GM10847 (cell line): Measurements from ENCODE around the gene CNTROB.

Source experiments
- POLR2A ChIP-seq: IDR thresholded peaks from 2 replicates; pipeline ENCODE4 v1.6.1; 2011; ENCODE audit not compliant: insufficient read length; ENCODE audit errors: extremely low read depth

The CNTROB gene

GRCh38 chr17:7929158-7930023 is 2.6 kb upstream of the CNTROB start, which contains the start of gene KCNAB3:
TSS of gene KCNAB3 (minus strand) at chr17:7929856. CDS start at chr17:7929435, 421 bp downstream.
- no peak for TF ChIP-seq POLR2A

DNA sequence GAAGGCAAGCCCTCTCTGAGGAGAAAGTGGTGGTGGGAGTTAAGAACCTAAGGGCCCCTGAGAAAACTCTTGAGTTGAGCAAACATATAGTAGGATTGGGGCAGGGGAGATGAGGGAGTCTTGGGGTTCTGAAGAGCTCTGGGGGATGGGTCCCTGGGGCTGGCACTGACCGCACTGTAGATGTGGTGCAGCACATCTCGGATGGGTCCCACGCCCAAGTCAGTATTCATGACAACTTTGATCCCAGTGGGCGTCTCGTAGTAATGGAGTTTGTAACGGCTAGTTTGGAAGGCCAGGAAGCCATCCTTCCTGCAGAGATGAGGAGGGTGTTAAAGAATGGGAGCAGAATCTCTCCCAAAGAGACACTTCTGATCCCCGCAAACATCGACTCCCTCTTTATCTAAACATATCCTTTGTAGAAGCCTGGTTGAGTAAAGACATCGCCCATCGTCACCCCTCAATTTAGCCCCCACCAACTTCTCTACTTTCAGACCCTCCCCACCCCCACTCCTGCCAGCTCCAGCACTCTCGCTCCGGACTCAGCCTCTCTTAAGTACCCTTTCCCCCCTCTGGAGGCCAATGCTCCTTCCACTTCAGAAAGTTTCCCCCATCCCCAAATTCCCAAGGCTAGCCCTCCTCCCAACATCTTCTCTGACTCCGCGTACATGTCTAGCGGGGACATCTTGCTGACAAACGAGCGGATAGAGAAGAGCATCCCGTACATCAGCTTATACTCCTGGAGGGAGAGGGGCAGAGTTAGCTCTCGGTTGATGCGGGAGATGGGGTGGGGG is 970 bp upstream of the CNTROB start:
- TF ChIP-seq POLR2A = no peak

- no peak for TF ChIP-seq POLR2A
Observed at GRCh38 chr17:7932483-7932891, 481 bp downstream of the CNTROB start.

- no peak for TF ChIP-seq POLR2A
Observed at GRCh38 chr17:7932949-7933348, 943 bp downstream of the CNTROB start.

GRCh38 chr17:7935859-7936258 is 3.9 kb downstream of the CNTROB start:
- TF ChIP-seq POLR2A = no peak

GRCh38 chr17:7940034-7940433 is 8.0 kb downstream of the CNTROB start:
- no peak for TF ChIP-seq POLR2A

GRCh38 chr17:7940743-7941142 is 8.7 kb downstream of the CNTROB start:
- no peak for TF ChIP-seq POLR2A

GRCh38 chr17:7943291-7943690 is 11.3 kb downstream of the CNTROB start:
- TF ChIP-seq POLR2A = no peak

GRCh38 chr17:7944326-7944725 is 12.3 kb downstream of the CNTROB start:
- no peak for TF ChIP-seq POLR2A

DNA sequence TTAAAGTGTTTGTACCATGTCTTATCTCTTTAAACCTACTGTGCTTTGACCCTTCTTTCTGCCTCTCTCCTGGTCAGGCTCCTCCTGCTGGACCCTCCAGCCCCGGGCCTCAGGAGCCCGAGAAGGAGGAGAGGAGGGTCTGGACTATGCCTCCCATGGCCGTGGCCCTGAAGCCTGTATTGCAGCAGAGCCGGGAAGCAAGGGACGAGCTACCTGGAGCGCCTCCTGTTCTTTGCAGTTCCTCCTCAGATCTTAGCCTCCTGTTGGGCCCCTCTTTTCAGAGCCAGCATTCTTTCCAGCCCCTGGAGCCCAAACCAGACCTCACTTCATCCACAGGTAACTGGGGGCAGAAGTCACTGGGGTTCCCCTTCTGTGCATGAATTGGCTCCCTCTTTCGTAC is 13.6 kb downstream of the CNTROB start:
- TF ChIP-seq POLR2A = no peak

DNA sequence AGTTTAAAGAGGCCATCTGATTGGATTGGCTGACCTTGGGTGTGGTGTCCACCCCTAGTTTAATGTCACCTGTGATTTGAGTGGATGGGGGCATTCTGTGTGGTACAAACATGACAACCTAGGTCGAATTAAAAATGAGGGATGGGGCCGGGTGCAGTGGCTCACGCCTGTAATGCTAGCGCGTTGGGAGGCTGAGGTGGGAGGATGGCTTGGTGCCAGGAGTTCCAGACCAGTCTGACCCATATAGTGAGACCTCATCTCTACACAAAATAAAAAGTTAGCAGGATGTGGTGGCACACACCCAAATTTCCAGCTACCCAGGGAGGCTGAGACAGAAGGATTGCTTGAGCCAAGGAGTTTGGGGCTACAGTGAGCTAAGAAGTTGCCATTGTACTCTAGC is 14.4 kb downstream of the CNTROB start:
- no peak for TF ChIP-seq POLR2A

DNA sequence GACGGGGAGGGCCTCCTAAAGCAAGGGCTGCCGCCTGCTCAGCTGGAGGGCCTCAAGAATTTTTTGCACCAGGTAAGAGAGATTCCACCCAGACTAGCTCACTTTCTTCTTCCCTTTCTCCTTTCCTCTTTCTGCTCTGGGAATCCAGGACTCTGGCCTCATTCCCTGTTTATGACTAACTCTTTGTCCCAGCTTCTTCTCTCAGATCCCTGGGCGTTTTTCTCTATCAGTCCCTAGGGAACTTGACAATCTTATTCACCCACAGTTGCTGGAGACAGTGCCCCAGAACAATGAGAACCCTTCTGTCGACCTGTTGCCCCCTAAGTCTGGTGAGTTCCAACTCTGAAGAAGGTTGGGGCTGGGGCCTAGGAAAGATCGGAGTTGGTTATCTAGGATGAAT is 15.6 kb downstream of the CNTROB start:
- no peak for TF ChIP-seq POLR2A

GRCh38 chr17:7950578-7950977 is 18.6 kb downstream of the CNTROB start:
- no peak for TF ChIP-seq POLR2A

DNA sequence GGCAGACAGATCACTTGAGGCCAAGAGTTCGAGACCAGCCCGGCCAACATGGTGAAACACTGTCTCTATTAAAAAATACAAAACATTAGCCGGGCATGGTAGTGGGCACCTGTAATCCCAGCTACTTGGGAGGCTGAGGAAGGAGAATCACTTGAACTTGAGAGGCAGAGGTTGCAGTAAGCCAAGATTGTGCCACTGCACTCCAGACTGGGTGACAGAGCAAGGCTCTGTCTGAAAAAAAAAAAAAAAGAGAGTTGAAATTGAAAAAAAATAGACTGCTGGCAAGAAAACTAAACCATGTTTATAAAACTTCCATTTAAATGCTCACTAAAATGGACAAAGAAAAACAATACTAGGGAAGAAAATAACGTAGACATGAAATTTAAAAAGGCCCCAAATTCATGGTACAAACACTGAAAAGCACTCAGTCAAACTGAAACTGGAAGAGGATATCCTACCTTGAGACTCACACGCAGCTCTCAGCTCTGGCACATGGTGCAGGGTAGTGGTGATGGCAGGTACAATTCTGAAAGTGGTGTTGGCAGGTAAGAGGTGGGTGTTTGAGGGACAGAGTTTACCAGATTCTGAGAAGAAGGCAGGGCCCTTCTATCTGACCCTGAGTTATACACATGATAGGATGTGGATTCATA is 19.3 kb downstream of the CNTROB start:
- no peak for TF ChIP-seq POLR2A

DNA sequence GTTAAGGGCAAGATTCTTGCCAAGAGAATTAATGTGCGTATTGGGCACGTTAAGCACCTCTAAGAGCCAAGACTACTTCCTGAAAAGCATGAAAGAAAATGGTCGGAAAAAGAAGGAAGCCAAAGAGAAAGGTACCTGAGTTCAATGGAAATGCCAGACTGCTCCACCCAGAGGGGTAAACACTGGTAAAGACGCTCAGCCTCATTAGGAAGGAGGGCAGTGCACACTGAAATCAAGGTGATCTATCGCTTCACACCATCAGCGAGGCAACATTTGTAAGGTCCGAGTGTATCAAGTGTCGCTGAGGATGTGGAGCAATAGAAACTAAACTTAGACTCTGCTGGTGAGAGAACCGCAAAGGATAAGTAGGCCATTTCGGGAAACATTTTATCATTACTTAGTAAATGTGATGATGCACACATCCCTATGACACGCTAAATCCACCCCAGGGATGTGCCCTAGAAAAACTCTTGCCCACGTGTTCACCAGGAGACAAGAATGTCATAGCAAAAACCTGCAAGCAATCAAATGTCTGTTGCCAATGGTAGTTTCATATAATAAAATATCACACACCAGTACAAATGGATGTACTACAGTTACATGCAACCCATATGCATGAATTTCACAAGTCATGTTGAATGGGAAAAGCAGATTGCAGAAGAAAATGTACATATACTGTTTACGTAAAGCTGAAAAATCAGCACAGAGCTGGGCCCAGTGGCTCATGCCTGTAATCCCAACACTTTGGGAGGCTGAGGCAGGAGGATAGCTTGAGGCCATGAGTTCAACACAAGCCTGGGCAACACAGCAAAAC is 23.6 kb downstream of the CNTROB start:
- no peak for TF ChIP-seq POLR2A

DNA sequence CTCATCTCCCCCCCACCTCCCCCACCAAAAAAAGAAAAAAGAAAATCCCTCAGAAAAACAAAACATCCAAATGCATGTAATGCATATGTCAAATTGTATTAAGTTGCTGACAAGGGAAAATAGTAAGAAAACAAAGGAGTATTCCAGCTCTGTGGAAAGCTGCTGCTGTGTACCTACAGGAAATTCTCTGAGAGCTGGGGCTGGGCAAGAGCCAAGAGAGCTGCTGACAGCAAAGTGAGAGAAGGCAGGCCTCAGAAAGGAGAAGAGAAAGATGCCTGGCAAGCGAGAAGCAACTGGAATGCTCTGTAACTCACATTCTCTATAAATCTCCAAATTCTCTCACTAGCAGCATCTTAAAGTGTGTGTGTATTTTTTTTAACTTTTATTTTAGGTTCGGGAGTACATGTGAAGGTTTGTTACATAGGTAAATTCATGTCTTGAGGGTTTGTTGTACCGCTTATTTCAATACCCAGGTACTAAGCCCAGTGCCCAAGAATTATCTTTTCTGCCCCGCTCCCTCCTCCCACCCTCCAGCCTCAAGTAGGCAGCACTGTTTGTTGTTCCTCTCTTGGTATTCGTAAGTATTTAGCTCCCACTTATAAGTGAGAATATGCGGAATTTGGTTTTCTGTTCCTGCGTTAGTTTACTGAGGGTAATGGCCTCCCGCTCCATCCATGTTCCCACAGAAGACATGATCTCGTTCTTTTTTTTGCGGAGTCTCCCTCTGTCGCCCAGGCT is 24.4 kb downstream of the CNTROB start:
- TF ChIP-seq POLR2A = no peak
